ENCODE measurements around the gene MAML3. TPM values are rescaled to one million over a fixed set of nuclear protein-coding genes. Genes with fewer than 3 reads are reported as not detected.

MAML3 gene
- total RNA-seq, 1 experiment from 2014 or later = 8.6 TPM

DNA sequence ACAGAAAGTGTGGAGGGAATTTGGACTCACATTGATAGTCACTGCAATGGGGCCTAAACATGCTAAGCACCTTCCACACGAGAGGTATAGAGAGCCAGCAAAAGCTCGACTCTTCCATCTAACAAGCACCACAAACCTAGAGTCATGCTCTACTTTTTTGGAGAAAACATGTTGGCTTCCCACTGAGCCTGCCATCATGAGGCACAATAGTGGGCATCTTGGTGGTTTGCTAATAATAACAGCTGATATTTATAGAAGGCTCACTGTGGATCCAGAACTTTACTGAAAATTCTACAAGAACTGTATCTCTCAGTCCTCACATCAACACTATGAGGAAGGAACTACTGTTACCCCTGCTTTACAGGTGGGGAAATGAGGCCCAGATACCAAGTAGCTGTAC, 26.6 kb downstream of the MAML3 start:
- no peak for DNase-seq (ENCODE audit: low spot score)

DNA sequence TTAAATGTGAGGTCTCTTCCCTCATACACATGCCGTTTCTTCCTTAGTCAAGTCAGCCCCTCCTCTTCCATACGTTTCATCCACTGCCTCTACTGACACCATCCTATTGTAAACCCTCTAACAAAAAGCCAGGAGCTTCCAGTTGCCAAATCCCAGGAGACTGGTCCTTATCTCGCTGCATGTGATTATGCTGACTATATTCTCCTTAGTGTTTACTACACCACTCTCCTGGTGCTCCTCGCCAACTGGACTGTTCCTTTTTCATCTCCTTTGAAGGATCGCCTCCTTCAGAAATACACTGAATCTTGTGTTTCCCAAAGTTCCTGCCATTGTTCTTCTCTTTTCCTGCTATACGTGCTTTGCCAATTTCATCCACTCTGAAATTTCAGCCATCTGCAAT, 27.7 kb downstream of the MAML3 start:
- DNase-seq (ENCODE audit: low spot score) = no peak

DNA sequence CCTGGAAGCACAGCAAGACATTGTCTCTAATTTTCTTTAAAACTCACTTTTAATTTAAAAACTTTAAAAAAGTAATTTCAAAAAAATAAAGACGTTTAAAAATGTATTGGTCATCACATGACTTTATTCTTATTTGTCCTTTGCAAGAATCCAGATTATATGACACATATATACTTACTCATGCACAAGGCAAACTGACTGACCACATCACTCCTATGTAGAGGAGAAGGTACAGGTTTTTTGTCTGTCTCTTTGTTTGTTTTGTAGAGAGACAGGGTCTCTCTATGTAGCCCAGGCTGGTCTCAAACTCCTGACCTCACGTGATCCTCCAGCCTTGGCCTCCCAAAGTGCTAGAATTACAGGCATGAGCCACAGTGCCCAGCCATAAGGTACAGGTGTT, 28.6 kb downstream of the MAML3 start:
- no peak for DNase-seq (ENCODE audit: low spot score)

DNA sequence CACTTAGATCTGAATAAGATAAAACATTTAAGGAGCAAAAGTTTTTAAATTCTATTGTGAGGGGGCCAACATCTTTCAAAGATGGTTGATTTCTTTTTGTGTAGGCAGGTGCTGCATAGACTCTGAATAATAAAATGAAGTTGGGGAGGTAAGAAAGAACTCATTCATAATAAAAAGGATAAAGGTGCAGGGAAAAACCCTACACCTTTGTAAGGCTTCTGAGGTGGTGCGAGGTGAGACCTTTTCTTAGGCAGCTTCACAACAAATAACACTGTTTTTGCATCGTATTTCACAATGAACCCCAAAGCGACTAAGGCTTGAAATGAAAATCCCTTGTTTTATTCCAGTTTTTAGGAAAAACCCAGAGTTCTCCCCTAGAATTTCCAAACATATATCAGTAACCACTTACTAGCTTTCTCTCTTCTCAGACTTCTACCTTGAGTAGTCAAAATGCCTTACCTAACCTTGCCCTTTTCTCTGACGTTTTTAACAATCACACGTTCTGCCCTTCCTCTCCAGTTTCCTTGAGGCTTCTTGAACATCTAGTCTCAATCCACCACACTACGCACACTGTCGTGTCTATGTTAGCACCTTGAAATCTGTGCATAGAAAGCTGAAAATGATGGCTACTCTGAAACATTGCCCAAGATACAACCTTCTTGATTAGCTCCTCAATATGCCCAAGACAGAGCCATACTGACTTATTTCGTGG, 30.2 kb downstream of the MAML3 start:
- DNase-seq (ENCODE audit: low spot score) = no peak

DNA sequence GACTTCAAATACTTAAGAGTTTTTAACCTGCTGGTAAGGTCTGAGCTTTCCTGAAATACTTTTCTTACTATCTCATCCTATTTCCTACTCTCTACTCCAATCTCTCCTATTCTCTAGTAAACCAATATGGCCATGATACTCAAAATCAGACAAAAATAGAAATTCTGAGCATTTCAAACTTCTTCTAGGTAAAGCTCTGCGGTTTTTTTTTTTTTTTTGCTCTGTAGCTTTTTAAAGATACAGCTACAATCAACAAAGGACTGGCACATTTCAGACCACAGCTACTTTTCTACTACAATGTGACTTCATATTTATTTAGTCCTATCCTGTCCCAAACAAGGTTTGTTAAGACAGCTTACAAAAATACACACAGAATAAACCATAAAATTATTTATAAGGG, 31.1 kb downstream of the MAML3 start:
- DNase-seq (ENCODE audit: low spot score) = no peak

DNA sequence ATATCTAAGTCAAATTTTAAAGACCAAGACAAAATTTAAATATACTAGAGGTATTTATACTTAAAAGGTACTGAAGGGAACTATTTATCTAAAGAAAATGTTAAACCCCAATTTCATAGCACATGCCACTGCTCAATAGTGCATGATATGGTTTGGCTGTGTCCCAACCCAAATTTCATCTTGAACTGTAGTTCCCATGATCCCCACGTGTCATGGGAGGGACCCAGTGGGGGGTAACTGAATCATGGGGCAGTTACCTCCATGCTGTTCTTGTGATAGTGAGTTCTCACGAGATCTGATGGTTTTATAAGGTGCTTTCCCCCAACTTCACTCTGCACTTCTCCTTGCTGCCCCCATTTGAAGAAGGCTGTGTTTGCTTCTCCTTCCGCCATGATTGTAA, 32.3 kb downstream of the MAML3 start:
- no peak for DNase-seq (ENCODE audit: low spot score)

DNA sequence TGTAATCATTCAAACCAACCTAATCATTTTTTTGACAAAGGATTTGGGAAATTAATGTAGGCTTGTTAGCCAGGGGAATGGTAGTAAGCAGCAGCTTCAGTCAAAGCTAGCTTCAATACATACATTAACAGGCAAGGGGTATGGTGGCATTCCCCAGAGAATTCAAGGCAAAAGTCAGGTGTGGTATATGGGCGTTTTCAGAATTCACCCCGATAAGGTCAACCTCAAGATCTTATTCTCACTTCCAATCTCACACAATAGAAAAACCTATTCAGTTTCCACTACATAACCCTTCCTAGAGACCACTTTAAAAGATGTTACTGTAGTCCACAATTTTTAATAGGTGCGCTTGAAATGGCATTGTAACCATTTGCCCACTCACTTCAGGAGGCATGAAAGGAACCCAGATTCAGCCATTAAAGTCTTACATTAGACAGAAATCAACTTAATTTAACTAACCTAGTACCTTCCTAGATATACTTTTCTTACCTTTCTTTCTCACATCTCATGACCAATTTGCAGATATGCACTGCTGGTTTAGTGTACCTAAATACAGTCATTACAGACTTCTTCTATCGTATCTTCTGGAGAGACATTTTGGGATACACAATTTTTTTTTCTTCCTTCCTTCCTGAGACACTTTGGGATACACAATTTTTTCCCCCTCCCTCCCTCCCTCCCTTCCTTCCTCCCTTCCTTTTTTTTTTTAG, 34.9 kb downstream of the MAML3 start:
- DNase-seq (ENCODE audit: low spot score) = no peak

DNA sequence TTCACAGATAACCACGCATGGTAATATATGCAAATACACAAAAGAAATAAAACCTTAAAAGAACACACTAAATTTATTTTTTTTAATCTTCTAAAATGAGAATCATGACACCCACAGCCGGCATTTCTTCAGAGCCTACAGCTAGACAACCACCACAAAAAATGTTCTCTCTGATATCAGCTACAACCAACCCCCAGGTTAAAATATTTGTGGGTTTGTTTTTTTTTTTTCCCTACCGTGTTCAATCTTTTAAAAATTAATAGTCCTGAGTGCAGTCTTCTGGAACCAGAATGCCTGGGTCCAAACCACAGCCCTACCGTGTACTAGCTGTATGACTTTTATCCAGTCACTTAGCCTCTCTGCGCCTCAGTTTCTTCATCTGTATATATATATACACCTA, 36.0 kb downstream of the MAML3 start:
- no peak for DNase-seq (ENCODE audit: low spot score)

DNA sequence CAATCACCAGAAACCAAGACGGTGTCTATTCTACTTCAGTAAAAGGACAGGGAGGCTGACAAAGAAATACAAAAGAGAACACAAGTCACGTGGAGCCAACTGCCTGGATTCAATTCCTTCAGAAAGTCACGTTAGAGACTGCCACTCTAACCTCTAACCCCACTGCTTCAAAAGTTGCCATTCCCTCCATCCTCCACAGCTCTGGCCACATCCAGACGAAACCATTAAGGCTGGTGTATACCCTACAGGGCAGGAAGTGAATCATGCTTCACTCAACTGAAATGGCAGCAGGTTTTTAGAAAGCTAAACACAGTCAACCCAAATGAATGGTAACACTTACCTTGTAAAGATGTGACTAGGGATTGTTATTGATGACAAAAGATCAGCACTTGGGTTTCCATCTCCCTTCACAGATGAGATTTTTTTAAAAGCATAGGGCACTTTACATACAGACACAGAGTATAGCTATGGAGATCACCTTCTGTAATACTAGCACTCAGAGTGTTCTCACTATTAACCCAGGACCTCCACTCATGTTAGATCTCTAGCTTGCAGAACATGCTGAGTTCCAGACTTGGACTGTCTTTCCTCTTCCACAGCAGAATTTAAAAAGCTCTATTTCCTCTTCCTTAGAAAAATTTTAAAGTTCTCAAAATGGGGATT, 37.4 kb downstream of the MAML3 start:
- no peak for DNase-seq (ENCODE audit: low spot score)

DNA sequence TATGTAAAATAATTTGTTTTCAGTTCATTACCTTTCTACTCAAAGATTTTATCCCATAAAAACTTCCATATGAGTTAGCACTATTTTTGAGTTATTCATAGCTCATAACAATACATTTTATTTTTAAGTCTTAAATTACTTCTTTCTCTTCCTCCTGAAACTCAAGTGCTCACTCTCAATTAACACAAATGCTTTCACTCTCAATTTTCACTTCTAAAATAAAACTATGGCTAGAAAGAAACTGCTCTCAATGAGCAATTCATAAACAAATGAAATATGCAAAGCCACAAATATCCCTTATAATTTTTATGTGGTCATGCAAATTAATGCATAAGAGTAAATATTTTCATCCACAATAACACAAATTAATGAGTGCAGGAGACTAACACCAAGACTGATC, 38.8 kb downstream of the MAML3 start:
- no peak for DNase-seq (ENCODE audit: low spot score)

DNA sequence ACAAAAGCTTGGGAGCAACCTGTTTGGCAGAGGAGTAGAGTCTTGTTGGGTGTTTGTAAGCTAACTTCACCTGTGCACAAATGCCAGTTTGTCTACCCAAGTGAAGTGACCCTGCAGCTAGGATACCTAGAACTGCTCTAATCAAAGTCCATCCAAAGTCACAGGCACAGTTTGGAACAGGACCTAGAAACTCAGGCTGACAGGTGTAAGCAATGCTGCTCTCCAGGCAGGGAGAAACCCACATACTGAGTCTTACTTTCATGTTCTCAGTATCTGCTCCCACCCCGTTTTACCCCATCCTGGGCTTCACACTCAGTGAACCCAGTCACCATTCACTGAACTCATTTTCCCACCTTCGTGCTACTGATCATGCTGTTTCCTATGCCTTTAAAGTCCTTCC, 40.3 kb downstream of the MAML3 start:
- DNase-seq (ENCODE audit: low spot score) = no peak

DNA sequence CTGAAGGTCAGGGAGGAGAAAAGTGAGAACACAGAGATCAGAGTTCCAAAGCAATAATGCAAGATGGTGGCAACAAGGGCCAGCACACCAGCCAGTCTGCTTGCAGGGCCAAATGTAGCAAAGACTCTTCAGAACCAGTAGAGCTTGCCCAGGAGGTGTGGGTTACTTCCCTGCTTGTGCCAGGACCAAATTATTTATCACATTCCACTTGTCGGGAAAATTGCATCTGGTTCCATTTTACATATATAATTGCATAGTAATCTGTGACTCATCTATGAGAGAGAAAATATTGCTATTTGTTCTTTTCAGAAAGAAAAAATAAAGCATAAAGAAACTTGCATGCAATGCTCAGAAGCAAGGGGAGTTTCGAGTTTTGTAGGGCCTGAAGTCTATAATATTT, 41.4 kb downstream of the MAML3 start:
- DNase-seq (ENCODE audit: low spot score) = no peak

DNA sequence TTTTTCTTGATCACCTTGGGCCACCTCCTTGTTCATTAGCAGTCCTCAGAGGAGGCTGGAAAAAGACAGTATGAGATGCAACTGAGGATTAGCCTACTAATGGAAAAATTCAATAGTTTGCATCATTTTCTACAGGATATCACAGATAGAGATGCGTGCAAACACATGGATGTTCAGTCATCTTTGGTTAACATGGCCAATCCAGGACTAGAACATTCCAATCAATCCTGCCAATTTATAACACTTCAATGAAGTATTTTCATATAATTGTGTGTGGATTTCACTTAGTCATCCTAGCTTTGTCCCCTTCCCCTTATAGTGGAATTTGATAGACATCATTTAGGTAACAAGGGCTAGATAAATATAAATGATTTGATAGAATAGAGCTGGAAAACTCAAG, 42.7 kb downstream of the MAML3 start:
- DNase-seq (ENCODE audit: low spot score) = no peak

DNA sequence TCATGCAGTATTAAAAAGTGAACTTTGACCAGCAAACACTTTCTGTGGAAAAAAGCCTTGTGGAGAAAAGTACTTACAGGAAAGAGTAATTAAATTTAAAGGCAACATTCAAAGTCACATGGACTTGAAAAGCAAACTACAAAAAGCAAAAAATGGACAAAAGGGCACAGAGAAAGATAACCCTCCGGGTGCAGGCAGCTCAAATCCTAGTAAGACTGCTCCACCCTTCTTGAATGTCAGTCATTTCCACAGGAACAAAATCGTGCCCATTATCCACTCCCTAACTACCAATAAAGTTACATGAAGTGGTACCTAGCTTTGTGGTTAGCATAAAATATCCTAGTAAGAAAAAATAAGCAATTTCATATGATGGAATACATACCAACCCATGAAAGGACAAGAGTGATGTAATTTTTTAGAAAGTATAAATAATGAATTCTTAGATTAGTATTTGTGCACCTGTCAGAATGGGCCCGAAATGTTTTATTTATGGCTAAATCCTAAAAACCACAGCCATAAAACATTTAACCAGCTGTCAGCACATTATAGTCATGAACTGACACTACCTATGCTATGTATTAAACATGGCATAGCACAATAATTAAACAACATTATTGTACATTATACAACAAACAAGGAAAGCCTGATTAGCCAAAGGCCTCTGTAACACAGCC, 43.3 kb downstream of the MAML3 start:
- DNase-seq (ENCODE audit: low spot score) = no peak

DNA sequence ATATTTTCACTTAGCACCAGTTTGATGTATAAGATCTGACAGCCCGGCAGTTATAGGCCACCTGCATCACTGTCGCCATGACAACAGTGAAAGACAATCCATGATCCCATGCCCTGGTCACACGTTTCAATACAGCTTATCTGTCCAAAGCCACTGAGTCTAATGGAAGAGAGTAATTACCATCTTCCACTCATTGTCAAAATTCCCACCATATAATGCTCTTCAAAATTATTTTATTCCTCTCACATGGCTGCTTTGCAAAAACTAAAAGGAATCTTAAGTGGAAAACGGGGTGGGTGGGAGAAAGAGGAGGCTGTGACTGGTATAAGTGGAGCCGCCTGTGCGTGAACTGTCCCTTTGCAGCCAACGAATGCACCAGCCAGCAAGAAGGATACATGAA, 44.2 kb downstream of the MAML3 start:
- DNase-seq (ENCODE audit: low spot score) = no peak

DNA sequence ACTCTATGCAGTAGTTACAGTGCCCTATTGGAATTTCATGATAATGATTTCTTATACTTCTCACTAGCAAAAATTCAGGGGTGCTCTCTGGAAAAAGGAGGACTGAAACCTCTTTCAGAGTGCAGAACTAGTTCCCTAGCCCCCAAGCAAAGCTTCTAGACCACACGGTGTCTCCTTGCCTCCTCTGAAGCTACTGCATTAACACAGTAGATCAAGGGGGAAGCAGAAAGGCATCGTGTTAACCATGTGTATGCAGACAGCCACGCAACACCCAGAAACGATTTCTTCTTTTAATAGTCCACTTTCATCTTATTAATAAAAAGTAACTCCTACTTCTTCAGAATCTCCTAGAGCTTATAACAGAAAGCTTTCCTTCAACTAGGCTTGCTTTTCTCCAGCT, 44.7 kb downstream of the MAML3 start:
- DNase-seq (ENCODE audit: low spot score) = no peak

DNA sequence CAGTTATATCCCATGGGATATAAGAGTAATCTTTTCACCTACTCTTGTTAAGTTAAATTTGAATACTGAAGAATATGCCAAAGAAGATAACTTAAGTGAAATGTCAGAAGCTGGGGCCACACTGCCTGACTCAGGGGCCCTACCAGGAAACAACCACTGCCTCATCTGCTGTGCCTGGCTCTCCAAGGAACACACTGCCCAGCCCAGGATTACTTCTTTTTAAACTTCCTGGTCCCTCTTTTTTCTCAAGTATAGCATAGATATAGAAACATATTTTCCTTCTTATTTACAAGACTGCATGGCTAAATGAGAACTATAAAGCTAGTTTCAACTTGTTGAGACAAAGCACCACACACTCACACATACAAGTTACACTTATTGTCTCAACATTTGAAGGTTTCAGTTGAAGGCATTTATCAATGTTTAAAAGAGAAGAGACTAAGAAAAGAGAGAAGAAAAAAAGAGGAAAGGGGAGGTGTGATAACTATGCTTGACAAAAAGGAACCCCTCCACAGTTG, 45.2 kb downstream of the MAML3 start:
- no peak for DNase-seq (ENCODE audit: low spot score)

DNA sequence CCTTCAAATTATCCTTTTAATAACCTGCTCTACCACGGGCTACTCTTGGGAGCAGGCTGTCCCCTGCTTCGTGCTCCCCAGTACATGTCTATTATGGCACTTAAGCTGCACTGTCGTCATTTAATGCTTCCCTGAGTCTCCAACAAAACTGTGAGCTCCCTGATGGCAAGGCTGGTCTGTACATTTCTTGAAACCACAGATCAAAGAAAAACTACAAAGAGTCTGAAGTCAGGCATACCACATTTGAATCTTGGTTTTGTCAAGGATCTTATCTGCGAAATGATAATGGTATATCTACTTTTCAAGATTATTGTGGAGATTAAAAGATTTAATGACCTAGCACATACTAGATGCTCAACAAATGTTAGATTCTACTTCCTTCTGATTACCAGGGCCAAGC, 45.7 kb downstream of the MAML3 start:
- DNase-seq (ENCODE audit: low spot score) = no peak

DNA sequence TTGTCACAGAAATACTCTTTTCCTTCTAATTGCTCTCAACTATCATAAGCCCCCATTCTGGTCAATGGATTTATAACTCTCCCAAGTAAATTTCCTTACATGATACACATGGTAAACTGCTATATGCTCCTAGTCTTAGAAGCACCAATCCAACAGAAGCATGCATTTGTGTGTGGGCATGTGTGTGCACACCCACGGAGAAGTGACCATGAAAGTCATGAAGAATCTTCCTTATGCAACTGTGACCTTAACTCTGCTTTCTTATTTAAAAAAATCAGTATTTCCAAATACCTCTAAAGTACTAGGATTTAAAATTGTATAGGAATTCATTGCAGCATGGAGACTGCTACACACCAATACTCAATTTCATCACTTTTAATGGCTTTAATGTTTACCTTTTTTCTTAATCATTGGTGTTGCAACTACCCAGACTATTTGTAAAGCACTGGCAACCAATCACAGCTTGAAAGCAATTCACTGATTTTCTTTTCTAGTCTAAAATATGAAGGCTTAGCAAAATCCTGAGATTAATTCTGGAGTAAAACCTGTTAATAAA, 47.6 kb downstream of the MAML3 start:
- no peak for DNase-seq (ENCODE audit: low spot score)

DNA sequence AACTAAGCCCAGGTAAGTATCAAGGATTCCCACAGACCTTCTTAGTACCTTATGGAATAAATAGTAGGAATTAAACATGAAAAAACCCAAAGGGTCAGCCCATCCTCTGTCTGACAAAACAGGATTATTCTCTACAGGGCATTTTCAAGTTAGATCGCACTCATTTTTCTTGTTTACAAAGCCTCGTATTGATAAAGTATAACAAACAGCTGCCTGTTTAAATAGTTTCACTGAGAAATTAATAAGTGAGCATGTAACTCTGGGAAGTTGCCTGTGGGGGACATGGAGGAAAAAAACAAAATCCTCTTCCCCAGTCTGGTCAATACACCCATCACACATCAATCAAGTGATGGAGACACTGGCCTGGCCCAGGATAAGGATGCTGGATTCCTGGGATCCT, 48.5 kb downstream of the MAML3 start:
- DNase-seq (ENCODE audit: low spot score) = no peak

DNA sequence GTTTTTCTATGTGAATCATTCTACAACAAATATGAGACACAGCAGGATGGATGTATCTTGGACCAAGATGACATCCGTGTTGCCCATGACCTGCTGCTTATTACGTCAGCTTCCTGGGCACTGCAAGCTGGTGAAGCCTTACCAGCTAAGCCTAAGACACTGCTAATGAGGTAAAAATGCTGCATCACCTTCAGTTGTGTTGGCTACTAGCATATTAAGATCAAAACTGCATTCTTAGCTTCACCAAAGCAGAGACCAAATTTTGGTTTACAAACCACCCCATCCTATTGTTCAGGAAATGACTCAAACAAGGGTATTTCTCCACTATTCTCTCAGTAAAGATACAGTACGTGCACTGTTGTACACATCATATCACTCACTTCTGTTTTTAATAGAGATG, 50.3 kb downstream of the MAML3 start:
- no peak for DNase-seq (ENCODE audit: low spot score)

DNA sequence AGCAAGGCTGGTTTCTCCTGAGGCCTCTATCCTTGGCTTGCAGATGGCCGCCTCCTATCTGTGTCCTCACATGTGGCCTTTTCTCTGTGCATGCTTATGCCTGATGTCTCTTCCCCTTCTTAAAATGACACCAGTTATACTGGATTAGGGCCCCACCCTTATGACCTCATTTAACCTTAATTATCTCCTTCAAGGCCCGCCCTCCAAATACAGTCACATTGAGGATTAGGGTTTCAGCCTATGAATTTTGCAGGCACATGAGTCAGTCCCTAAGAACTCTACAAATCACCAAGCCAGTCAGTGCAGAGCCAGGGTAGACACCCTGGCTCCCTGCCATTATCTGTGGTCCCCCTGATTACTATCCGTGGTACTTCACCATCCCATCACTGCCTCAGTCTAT, 51.6 kb downstream of the MAML3 start:
- DNase-seq (ENCODE audit: low spot score) = no peak

All from HT-29 (cell line).